ENCODE results near the gene FER1L5.

Gene FER1L5

DNA sequence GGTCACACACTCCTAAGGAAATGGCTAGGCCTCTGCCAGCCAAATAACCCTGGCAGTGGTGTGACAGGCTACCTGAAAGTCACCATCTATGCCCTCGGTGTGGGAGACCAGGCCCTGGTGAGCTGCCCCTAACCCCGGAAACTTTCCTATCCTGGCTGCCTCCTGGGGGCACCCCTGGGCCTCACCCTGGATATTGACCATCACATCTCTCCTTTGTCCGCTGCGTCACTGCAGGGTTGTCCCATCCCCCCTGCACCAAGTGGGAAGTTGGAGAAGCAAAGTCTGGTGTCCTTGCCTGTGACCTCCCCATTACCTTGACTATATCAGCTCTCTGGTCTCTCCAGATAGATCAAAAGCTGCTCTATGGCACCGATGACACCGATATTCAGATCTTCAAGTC, 18.8 kb downstream of the FER1L5 start:
- no peak overlapping the region for H3K27ac ChIP-seq (ENCODE audit: low read length)
- TF ChIP-seq EZH2phosphoT487 (IDR thresholded peaks at IDR 0.05; ENCODE audit: low read length) (no peak), EZH2 (optimal IDR thresholded peaks at IDR 0.05; ENCODE audit: low read depth, low read length) (no peak)
- TF ChIP-seq, protein P1, sequence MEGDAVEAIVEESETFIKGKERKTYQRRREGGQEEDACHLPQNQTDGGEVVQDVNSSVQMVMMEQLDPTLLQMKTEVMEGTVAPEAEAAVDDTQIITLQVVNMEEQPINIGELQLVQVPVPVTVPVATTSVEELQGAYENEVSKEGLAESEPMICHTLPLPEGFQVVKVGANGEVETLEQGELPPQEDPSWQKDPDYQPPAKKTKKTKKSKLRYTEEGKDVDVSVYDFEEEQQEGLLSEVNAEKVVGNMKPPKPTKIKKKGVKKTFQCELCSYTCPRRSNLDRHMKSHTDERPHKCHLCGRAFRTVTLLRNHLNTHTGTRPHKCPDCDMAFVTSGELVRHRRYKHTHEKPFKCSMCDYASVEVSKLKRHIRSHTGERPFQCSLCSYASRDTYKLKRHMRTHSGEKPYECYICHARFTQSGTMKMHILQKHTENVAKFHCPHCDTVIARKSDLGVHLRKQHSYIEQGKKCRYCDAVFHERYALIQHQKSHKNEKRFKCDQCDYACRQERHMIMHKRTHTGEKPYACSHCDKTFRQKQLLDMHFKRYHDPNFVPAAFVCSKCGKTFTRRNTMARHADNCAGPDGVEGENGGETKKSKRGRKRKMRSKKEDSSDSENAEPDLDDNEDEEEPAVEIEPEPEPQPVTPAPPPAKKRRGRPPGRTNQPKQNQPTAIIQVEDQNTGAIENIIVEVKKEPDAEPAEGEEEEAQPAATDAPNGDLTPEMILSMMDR (IDR thresholded peaks at IDR 0.05; ENCODE audit: low read length), result no peak
- H3K4me1 ChIP-seq (ENCODE audit: low read length), result no peaks in the 10 kb centered on the region
- H2AFZ ChIP-seq (ENCODE audit: low read length), result no peak overlapping the region
- H3K79me2 ChIP-seq (ENCODE audit: low read length), result no peaks in the 10 kb centered on the region
- H3K9me3 ChIP-seq (replicated peaks; ENCODE audit: insufficient read depth, low read length), result no peaks in the 10 kb centered on the region
- no peak for DNase-seq
- no peaks in the 10 kb centered on the region for H3K9me2 ChIP-seq (replicated peaks; ENCODE audit: insufficient read depth, low read length)
- H3K36me3 ChIP-seq (replicated peaks; ENCODE audit: insufficient read depth, low read length), result no peaks in the 10 kb centered on the region
- H3K4me3 ChIP-seq (ENCODE audit: low read length), result no peak overlapping the region
- H3K9ac ChIP-seq (ENCODE audit: low read length), result no peak overlapping the region
- no peak overlapping the region for H3K4me2 ChIP-seq (ENCODE audit: low read depth, low read length)
- H4K20me1 ChIP-seq (ENCODE audit: insufficient read depth, low read length), result no peaks in the 10 kb centered on the region
- H3K27me3 ChIP-seq (replicated peaks; ENCODE audit: insufficient read depth, low read length), result no peaks in the 10 kb centered on the region
- no peaks in the 10 kb centered on the region for H3F3A ChIP-seq (ENCODE audit: insufficient read depth, low read length)

DNA sequence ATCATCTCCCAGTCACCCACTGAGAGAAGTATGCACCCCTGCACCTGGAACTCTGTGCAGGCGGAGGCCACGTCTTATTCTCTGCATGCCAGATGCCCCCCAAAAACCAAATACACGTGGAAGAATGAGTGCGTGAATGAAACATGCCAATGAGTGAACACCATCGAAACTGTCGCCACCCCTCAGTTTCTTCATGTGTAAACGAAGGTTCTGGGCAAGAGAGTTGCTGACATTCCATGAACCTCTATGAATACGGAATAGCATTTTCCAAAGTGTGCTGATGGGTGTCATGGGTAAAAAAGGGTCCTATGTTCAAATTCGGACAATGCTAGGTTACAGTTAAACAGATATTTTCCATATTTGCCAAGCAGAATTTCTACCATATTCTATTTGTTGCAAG, 19.8 kb downstream of the FER1L5 start:
- no peaks in the 10 kb centered on the region for H3K4me1 ChIP-seq (ENCODE audit: low read length)
- TF ChIP-seq, protein P1 (IDR thresholded peaks at IDR 0.05; ENCODE audit: low read length), result no peak
- TF ChIP-seq EZH2 (optimal IDR thresholded peaks at IDR 0.05; ENCODE audit: low read depth, low read length), result no peak
- no peak for TF ChIP-seq EZH2phosphoT487 (IDR thresholded peaks at IDR 0.05; ENCODE audit: low read length)
- H3K4me2 ChIP-seq (ENCODE audit: low read depth, low read length), result no peak overlapping the region
- no peaks in the 10 kb centered on the region for H3K9me2 ChIP-seq (replicated peaks; ENCODE audit: insufficient read depth, low read length)
- H3K27ac ChIP-seq (ENCODE audit: low read length), result no peak overlapping the region
- H3K36me3 ChIP-seq (replicated peaks; ENCODE audit: insufficient read depth, low read length), result no peaks in the 10 kb centered on the region
- H3K4me3 ChIP-seq (ENCODE audit: low read length), result no peak overlapping the region
- H4K20me1 ChIP-seq (ENCODE audit: insufficient read depth, low read length), result no peaks in the 10 kb centered on the region
- DNase-seq, result no peak
- no peaks in the 10 kb centered on the region for H3F3A ChIP-seq (ENCODE audit: insufficient read depth, low read length)
- H3K79me2 ChIP-seq (ENCODE audit: low read length), result no peaks in the 10 kb centered on the region
- no peaks in the 10 kb centered on the region for H3K27me3 ChIP-seq (replicated peaks; ENCODE audit: insufficient read depth, low read length)
- no peak overlapping the region for H2AFZ ChIP-seq (ENCODE audit: low read length)
- no peak overlapping the region for H3K9ac ChIP-seq (ENCODE audit: low read length)
- H3K9me3 ChIP-seq (replicated peaks; ENCODE audit: insufficient read depth, low read length), result no peaks in the 10 kb centered on the region

DNA sequence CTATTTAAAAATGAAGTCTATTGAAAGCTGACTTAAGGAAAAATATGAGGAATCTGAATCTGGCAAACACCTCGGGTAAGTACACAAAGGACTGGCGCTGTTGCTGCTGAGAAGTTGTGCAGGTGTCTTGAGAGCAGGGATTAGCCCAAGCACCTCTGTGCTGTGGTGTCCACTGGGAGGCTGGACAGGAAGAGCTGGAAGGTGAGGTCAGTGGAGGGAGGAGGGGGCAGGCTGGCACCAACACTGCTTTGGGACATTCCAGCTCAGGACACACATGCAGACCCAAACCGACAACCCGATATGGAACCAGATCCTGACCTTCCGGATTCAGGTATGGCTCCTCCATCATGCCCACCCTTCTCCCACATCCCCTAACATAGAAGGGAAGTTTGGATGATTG, 20.6 kb downstream of the FER1L5 start:
- H3K4me3 ChIP-seq (ENCODE audit: low read length), result no peak overlapping the region
- DNase-seq, result no peak

More for the DNA sequence above, 20.6 kb downstream of the FER1L5 start:
- Histone ChIP-seq H4K20me1 (ENCODE audit: insufficient read depth, low read length) (no peaks in the 10 kb centered on the region), H3K36me3 (replicated peaks; ENCODE audit: insufficient read depth, low read length) (no peaks in the 10 kb centered on the region), H3K4me2 (ENCODE audit: low read depth, low read length) (no peak overlapping the region), H2AFZ (ENCODE audit: low read length) (no peak overlapping the region), H3K4me1 (ENCODE audit: low read length) (no peaks in the 10 kb centered on the region), H3K27me3 (replicated peaks; ENCODE audit: insufficient read depth, low read length) (no peaks in the 10 kb centered on the region), H3K27ac (ENCODE audit: low read length) (no peak overlapping the region), H3K9me2 (replicated peaks; ENCODE audit: insufficient read depth, low read length) (no peaks in the 10 kb centered on the region), H3F3A (ENCODE audit: insufficient read depth, low read length) (no peaks in the 10 kb centered on the region), H3K9me3 (replicated peaks; ENCODE audit: insufficient read depth, low read length) (no peaks in the 10 kb centered on the region), H3K9ac (ENCODE audit: low read length) (no peak overlapping the region), H3K79me2 (ENCODE audit: low read length) (no peaks in the 10 kb centered on the region)
- TF ChIP-seq EZH2 (optimal IDR thresholded peaks at IDR 0.05; ENCODE audit: low read depth, low read length), result no peak
- TF ChIP-seq, protein P1 (IDR thresholded peaks at IDR 0.05; ENCODE audit: low read length), result no peak
- no peak for TF ChIP-seq EZH2phosphoT487 (IDR thresholded peaks at IDR 0.05; ENCODE audit: low read length)
